ENCODE data around the gene NRDC. TPM values are rescaled to one million over a fixed set of nuclear protein-coding genes. Genes with fewer than 3 reads are reported as not detected.

The NRDC gene
- total and polyA plus RNA-seq, 9 donors = 46.1 to 121 (median 88.3) TPM

GRCh38 chr1:51915951-51916350 is 37.4 kb upstream of the NRDC start:
- H3K9me3 ChIP-seq = no peaks in the 10 kb centered on the region
- WGBS, 3 donors = 86 to 87% (median 87%) methylated on average over 3 of the region's 3 CpGs
- H3K4me3 ChIP-seq = no peak overlapping the region
- no peak for DNase-seq
- H3K4me1 ChIP-seq (ENCODE audit: insufficient read depth) = no peaks in the 10 kb centered on the region
- TF ChIP-seq CTCF (IDR thresholded peaks at IDR 0.05) (no peak), EP300 (IDR thresholded peaks at IDR 0.05) (no peak), POLR2A (IDR thresholded peaks at IDR 0.05) (no peak)
- no peaks in the 10 kb centered on the region for H3K36me3 ChIP-seq
- H3K27ac ChIP-seq = no peak overlapping the region
- H3K27me3 ChIP-seq = no peaks in the 10 kb centered on the region
- intact Hi-C loops (cut with DNase I) = no loop called here

GRCh38 chr1:51912881-51913280 is 34.4 kb upstream of the NRDC start:
- H3K36me3 ChIP-seq = no peaks in the 10 kb centered on the region
- H3K27me3 ChIP-seq = no peaks in the 10 kb centered on the region
- H3K9me3 ChIP-seq = no peaks in the 10 kb centered on the region
- TF ChIP-seq EP300 (IDR thresholded peaks at IDR 0.05) (no peak), POLR2A (IDR thresholded peaks at IDR 0.05) (no peak), CTCF (IDR thresholded peaks at IDR 0.05) (no peak)
- H3K4me3 ChIP-seq = no peak overlapping the region
- intact Hi-C loops (cut with DNase I) = no loop called here
- 71 to 80% (median 77%) methylated on average over 7 of the region's 7 CpGs for WGBS, 3 donors
- H3K27ac ChIP-seq = no peak overlapping the region
- H3K4me1 ChIP-seq (ENCODE audit: insufficient read depth) = no peaks in the 10 kb centered on the region
- DNase-seq = no peak

DNA sequence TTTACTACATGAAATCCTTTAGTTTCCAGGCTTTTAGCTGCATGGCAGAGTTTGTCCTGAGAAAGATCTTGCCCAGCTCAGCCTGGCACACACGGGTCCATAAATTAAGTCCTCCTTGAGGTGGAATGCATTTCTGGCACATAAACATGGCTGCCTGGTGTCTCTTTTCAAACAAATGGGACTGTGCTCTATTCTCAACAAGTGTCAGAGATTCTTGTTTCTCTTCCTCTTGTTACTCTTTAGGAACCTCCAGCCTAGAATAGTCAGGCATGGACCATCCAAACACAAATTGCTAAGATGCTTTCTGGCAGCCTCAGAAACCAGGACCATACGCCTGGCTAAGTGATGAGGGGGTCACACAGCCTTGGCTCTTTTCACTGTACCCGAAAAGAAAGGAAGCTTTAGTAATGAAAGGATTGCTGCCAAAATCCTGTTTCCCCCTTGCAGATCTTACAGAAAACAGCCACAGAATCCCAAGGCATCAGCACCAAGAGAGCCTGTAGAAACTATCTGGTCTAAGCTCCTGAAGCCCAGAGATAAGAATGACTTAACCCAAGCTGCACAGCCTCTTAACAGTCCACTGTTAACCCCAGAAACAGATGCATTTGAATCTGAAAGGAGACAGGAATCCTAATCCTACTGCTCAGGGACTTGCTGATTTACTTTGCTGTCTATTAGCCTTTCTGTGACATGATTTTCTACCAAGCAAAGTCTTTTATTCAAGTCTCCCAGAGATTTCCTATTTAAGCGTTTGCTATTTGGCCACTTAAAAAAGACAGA is 31.9 kb upstream of the NRDC start:
- H3K27ac ChIP-seq = no peak overlapping the region
- TF ChIP-seq EP300 (IDR thresholded peaks at IDR 0.05) (no peak), CTCF (IDR thresholded peaks at IDR 0.05) (no peak), POLR2A (IDR thresholded peaks at IDR 0.05) (no peak)
- 73 to 77% (median 74%) methylated on average over 4 of the region's 4 CpGs for WGBS, 3 donors
- no peaks in the 10 kb centered on the region for H3K9me3 ChIP-seq
- no peaks in the 10 kb centered on the region for H3K4me1 ChIP-seq (ENCODE audit: insufficient read depth)
- no peaks in the 10 kb centered on the region for H3K36me3 ChIP-seq
- H3K4me3 ChIP-seq = no peak overlapping the region
- DNase-seq = no peak
- intact Hi-C loops (cut with DNase I) = no loop called here
- no peaks in the 10 kb centered on the region for H3K27me3 ChIP-seq

DNA sequence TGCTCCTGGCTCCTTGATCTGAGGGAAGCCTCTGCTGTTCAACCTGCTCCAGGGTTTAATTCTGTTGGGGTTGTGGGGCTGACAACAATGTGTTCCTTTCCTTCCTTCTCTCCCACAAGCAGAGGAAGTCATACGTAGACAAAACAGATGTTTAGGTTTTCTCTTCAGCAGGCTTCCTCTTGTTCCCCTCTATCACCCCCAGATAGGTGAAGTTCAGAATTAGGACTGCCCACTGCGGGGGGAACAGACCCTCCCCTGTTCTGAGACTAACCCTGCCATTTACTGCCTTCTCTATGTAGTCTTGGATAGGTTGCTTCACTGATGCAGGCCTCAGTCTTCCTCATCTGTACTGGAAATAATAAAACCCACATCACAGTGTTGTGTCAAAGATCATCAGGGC is 30.0 kb upstream of the NRDC start:
- 63 to 83% (median 70%) methylated on average over 2 of the region's 2 CpGs for WGBS, 3 donors
- intact Hi-C loops (cut with DNase I) = loop anchor here in 1 of 4 donors (10.0 kb wide), 1 partner anchor 86 kb away; the partner anchor contains the start of gene RAB3B
- no peak for TF ChIP-seq POLR2A (IDR thresholded peaks at IDR 0.05)

GRCh38 chr1:51907079-51907702 is 28.7 kb upstream of the NRDC start:
- WGBS, 3 donors = 63 to 78% (median 69%) methylated on average over 4 of the region's 4 CpGs
- intact Hi-C loops (cut with DNase I) = loop anchor here in 1 of 4 donors (10.0 kb wide), 1 partner anchor 88 kb away; the partner anchor contains the start of gene RAB3B
- no peak overlapping the region for H3K27ac ChIP-seq
- no peaks in the 10 kb centered on the region for H3K4me1 ChIP-seq (ENCODE audit: insufficient read depth)
- H3K27me3 ChIP-seq = peaks cover 3% of the 10 kb centered on the region
- H3K4me3 ChIP-seq = no peak overlapping the region
- no peaks in the 10 kb centered on the region for H3K36me3 ChIP-seq
- TF ChIP-seq EP300 (IDR thresholded peaks at IDR 0.05) (no peak), POLR2A (IDR thresholded peaks at IDR 0.05) (no peak)
- DNase-seq = no peak
- no peaks in the 10 kb centered on the region for H3K9me3 ChIP-seq

More for the DNA sequence above, 30.0 kb upstream of the NRDC start:
- no peak for DNase-seq
- Histone ChIP-seq H3K4me1 (ENCODE audit: insufficient read depth) (no peaks in the 10 kb centered on the region), H3K27me3 (peaks cover 3% of the 10 kb centered on the region), H3K9me3 (no peaks in the 10 kb centered on the region), H3K27ac (no peak overlapping the region), H3K36me3 (no peaks in the 10 kb centered on the region), H3K4me3 (no peak overlapping the region)
